ENCODE measurements around the gene SH3PXD2A. TPM values are rescaled to one million over a fixed set of nuclear protein-coding genes. Genes with fewer than 3 reads are reported as not detected.
"Not testable (repeated sequence)": the region's sequence is repeated elsewhere in the genome, so short reads cannot be mapped to it uniquely, and the experiment has no call there.

Gene SH3PXD2A
- total RNA-seq, 1 donor from 2014 or later = 5.7 TPM

GRCh38 chr10:103668351-103669242 is 186.8 kb downstream of the SH3PXD2A start:
- DNase-seq (ENCODE audit: low read depth, low spot score) = no peak

GRCh38 chr10:103667356-103667755 is 188.0 kb downstream of the SH3PXD2A start:
- no peak for DNase-seq (ENCODE audit: low read depth, low spot score)

GRCh38 chr10:103666762-103667150 is 188.6 kb downstream of the SH3PXD2A start:
- DNase-seq (ENCODE audit: low read depth, low spot score) = no peak

GRCh38 chr10:103666087-103666761 is 189.2 kb downstream of the SH3PXD2A start:
- no peak for DNase-seq (ENCODE audit: low read depth, low spot score)

- DNase-seq (ENCODE audit: low read depth, low spot score) = no peak
Observed at GRCh38 chr10:103665162-103665889, 190.1 kb downstream of the SH3PXD2A start.

- DNase-seq (ENCODE audit: low read depth, low spot score) = no peak
Observed at GRCh38 chr10:103663802-103664201, 191.6 kb downstream of the SH3PXD2A start.

GRCh38 chr10:103663236-103663635 is 192.1 kb downstream of the SH3PXD2A start:
- no peak for DNase-seq (ENCODE audit: low read depth, low spot score)

- not testable (repeated sequence) for DNase-seq (ENCODE audit: low read depth, low spot score)
Observed at GRCh38 chr10:103662704-103663103, 192.7 kb downstream of the SH3PXD2A start.

- no peak for DNase-seq (ENCODE audit: low read depth, low spot score)
Observed at GRCh38 chr10:103661198-103661950, 194.0 kb downstream of the SH3PXD2A start.

GRCh38 chr10:103660364-103661197 is 194.8 kb downstream of the SH3PXD2A start:
- no peak for DNase-seq (ENCODE audit: low read depth, low spot score)

- peak; percentile 64 for DNase-seq (ENCODE audit: low read depth, low spot score)
Observed at GRCh38 chr10:103659674-103660363, 195.6 kb downstream of the SH3PXD2A start.

GRCh38 chr10:103658049-103658577 is 197.3 kb downstream of the SH3PXD2A start:
- DNase-seq (ENCODE audit: low read depth, low spot score) = no peak

- no peak for DNase-seq (ENCODE audit: low read depth, low spot score)
Observed at GRCh38 chr10:103657061-103657591, 198.2 kb downstream of the SH3PXD2A start.

- DNase-seq (ENCODE audit: low read depth, low spot score) = no peak
Observed at GRCh38 chr10:103654925-103655324, 200.5 kb downstream of the SH3PXD2A start.

- no peak for DNase-seq (ENCODE audit: low read depth, low spot score)
Observed at GRCh38 chr10:103653581-103654037, 201.8 kb downstream of the SH3PXD2A start.

GRCh38 chr10:103652599-103653281 is 202.6 kb downstream of the SH3PXD2A start:
- no peak for DNase-seq (ENCODE audit: low read depth, low spot score)

- no peak for DNase-seq (ENCODE audit: low read depth, low spot score)
Observed at GRCh38 chr10:103651783-103652476, 203.4 kb downstream of the SH3PXD2A start.

- no peak for DNase-seq (ENCODE audit: low read depth, low spot score)
Observed at GRCh38 chr10:103651333-103651732, 204.0 kb downstream of the SH3PXD2A start.

All from pulmonary artery endothelial cell (primary cell).